CD4-positive, alpha-beta T cell treated with Interleukin-12 subunit alpha and Interleukin-12 subunit beta, for 1 hour (primary cell): ENCODE measurements around the gene ACTG1.

Experiments
- DNase-seq: peaks from one replicate; pipeline ENCODE4 v3.0.0-alpha.2; 2020

The ACTG1 gene

DNA sequence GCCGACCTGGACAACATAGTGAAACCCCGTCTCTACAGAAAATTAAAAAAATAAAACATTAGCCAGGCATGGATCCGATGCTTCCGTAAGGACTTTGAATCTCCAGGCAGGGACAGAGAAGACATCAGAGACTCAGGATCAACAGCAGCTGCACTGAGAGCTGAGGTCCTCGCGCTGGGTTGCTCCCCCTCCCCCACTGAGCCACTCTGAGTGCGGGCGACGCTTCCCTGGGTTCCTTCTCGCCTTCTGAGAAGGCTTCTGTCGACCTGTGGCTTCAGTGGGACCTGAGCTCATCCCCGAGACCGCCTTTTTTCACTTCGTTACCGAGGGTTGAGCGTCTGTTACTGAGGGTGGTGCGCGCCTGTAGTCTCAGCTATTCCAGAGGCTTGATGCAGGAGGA lies 20.4 kb downstream of the ACTG1 start:
- no peak for DNase-seq

DNA sequence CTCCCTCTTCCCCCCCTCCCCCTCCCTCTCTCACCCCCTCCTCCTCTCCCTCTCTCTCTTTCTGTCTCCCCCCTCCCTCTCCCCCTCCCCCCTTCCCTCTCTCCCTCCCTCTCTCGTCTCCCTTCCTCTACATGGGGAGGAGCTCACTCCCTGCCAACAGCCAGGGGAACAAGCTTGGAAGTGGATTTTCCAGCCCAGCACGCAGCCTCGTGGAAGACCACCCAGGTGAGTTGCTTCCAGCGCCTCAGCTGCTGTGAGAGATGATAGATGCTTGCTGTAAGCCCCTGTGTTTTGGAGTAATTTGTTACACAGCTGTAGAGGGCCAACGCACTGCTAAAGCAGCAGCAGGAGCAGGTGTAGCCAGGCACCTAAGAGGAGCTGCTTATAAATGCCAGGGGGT lies 20.8 kb downstream of the ACTG1 start:
- DNase-seq: no peak

DNA sequence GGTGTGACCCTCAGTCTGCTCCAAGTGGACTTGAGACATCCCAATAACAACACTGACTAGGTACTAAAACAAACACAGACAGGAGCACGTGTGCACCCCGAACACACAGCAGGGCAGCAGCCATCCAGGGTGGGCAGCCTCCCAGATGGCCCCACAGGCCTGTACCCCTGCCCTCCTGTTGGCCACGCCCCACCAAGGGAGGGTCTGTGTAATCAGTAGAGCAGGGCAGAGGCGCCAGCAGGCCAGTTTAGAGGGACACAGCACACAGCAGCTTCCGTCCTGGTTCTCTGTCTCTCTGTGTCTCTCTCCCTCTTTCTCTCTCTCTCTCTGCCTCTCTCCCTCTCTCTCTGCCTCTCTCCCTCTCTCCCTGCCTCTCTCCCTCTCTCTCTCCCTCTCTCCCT lies 21.4 kb downstream of the ACTG1 start:
- DNase-seq: no peak

DNA sequence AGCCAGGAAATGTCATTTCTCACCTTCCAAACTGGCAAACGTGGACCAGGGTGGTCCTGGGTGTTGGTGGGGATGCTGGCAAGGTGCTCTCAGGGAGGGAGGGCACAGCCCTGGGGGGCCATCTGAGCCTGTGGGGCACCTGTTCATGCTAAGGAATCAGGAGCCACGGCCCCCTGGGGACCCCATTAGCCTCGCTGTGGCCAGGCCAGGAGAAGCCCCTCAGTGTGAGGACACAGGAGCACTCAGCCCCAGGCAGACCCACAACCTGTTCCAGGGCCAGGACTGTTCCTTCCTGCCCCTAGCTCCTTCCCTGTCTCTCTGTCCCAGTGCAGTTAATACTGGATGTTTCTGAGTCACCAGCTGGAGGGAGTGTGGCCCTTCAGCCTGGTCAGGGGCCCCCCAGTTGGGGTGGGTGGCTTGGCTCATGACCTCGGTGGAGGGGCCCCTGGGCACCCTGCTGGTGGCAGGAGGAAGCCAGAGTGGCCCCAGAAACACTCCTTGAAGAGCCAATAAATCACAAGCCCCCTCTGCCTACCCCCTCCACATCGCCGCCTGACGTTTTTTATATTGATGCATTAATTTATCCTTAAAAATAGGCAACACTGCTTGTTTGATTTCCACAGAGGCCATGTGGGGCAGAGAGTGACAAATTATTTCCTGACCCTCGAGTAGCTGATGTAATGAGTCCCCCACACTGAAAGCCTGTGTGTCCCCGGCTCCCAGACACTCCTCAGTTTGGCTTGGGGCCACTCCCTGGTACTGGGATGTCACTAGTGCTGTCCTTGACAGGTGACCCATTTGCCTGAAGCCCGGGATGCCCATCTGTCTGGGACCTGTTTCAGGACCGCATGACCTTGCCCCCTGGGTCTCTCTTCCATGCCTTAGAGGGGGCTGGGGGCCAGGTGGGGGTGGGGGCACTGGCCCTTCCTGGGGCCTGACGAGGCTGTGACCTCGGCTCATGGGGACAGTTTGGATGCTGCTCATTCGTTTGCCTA lies 22.3 kb downstream of the ACTG1 start:
- no peak for DNase-seq

DNA sequence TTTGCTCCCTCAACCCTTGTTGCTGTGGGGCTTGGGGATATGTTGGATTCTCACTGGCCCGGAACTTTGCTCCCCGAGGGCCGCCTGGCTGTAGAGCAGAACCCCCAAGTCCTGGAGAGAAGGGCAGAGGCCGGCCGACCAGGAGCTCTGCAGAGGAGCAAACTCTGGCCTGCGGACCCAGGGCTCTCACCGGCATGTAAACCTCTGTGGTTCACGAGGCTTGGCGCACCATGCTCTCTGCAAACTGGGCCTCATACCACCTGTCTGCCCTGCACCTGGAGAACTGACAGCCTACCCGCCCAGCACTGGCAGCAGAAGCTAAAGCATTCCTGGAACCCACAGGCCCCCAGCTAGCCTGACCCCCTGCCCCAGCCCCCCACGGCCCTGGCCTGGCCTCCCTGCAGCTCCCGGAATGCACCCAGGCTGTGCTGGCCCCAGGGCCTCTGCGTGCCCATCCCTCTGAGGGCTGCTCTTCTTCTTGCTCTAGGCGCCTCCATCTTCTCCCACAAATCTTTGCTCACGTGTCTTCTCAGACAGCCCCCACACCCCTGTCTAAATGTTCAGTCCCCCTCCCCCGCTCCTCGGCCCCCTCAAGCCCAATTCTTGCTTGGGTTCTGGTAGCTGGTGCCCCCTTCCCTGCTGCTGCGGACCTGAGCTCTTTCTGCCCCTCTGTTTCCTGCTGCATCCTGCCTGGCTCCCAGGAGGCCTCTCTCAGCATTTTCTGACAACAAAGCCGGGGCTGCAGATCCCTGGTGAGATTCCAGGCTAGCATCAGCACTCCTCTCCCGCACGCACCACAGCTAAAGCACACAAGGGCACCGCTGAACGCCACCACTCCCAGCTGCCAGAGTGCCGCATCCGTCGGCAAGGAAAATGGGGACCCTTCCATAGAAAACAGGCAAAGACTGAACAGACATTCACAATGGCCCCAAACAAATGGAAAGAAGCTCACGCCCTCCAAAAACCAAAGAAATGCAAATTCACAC lies 23.3 kb downstream of the ACTG1 start:
- DNase-seq: no peak

- DNase-seq: no peak
Observed at GRCh38 chr17:81488276-81488860, 24.2 kb downstream of the ACTG1 start.

GRCh38 chr17:81487487-81488275 lies 24.9 kb downstream of the ACTG1 start:
- DNase-seq: peak; percentile 82

GRCh38 chr17:81487089-81487486 lies 25.5 kb downstream of the ACTG1 start:
- DNase-seq: no peak

DNA sequence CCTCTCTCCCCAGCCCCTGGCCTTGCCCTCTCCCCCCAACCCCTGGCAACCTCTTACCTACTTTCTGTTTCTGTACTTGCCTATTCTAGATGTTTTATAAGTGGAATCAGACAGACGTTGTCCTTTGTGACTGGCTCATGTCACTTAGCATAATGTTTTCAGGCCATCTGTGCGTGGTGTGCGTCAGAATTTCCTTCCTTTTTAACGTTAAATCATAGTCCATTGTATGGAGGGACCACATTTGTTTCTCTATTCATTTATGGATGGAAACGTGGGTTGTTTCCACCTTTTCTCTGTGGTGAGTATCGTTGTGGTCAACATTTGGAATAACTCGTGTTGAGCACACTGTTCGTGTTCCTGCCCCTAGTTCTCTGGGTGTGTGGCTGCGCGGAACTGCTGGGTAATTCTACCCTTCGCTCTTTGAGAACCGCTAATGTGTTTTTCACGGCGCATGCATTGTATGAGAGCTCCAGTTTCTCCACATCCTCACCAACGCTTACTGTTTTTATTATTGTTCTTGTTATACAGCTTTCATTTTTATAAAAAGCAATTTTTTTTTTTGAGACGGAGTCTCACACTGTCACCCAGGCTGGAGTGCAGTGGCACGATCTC lies 26.3 kb downstream of the ACTG1 start:
- DNase-seq: no peak

GRCh38 chr17:81484195-81484979 lies 28.2 kb downstream of the ACTG1 start:
- peak; percentile 90 for DNase-seq

DNA sequence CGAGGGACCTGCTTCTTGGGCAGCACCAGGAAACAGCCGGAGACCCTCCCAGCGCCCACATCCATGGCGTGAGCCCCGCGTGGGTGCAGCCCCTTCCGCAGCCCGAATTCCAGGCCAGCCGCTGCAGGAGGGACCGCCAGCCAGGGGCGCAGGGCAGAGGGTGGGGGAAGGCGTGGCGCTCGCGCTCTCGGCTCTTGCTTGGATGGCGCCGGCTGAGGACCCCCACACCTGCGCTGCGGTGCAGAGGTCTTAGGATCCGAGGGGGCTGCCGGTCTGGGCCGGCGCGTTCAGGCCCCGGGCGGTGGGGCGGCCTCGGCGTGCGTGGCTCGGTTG lies 28.8 kb downstream of the ACTG1 start:
- DNase-seq: no peak

GRCh38 chr17:81483085-81483861 lies 29.3 kb downstream of the ACTG1 start:
- DNase-seq: no peak

DNA sequence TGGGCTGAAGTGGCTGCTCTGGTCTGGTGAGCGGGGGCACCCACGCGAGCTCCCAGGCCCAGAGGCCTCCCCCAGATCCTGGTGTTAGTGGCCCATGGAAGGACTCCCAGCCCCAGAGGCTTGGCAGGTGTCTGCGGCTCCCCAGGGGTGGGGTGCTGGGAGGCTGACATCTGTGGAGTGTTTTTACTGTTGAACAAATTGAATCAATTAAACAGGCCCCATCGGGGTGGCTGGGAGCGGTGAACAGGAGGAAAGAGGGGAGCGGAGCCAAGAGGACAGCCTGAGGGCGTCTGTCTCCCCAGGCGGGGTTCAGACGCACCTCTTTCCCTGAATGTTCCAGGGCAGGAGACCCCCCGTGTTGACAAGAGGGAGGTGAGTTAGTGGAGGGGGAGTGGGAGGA lies 29.9 kb downstream of the ACTG1 start:
- no peak for DNase-seq

GRCh38 chr17:81481815-81482505 lies 30.6 kb downstream of the ACTG1 start:
- DNase-seq: no peak

DNA sequence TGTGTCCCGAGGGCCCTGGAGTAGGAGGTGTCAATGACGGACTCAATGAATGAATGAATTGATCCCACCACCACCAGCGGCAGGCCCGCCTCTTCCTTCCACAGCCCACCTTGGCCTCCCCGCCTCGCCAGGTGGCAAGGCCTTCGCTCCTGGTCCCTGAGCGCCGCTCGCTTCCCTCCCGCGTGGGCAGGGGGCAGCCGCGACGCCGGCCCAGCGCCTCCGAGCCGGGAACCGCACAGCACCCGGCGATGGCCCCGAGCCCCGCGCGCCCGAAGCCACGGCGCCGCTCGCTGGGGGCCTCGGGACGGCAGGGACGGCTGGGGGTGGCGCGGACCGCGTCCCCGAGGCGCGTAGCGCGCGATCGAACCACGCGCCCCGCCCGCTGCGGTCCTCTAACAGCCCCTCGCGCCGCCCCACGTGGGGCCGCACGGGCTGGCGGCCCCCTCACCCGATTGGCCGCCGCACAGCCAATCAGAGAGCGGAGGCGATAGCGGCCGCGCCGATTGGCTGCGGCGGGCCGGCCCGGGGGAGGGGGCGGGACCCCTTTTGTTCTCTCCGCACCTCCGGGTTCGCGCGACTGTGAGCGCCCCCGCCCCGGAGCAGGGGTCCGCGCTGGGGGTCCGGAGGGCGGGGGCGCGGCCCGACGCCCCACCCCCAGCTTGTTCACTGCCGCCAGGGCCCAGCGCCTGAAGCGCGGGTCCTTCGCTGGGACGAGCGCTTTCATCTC lies 31.4 kb downstream of the ACTG1 start:
- peak; percentile 74 for DNase-seq

DNA sequence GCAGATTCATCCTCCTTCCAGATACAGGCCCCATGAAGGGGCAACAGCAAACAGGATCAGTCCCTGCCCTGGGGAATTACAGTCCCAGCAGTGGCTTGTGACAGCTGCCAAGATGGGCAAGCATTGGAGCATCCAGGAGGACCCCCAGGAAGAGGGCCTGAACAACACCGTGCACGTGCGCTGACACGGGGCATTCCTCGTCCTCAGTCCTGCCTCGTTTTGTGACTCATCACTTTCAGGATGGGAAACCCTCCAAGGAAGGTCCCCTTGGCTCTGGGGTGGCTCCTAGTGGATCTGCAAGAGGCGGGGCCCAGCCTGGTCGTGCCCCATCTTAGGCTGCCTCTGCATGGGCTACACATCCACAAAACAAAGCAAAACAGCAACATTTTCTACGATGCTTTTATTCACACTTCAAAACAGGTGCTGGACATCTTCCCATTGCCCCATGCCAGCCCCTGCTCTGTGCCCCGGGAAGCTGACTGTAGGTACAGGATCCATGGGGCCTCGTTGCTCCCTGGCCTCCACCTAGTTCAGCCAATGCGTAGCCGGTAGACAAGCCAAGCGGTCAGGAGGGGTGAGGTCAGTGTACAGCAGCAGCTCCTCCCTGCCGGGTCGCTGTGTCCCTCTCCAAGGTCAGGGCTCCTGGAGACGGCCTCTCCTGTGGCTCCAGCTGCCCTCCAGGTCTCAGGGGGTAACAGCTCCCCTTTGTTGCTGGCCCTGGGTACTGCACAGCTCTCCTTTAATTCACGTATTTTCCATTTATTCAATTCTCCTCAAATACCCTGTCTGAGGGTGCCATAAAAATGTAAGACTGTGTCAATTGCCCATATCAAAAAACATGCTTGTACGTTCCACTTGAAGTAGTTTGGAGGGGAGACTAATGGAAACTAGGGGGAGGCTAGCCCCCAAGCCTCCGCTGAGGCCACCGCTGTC lies 32.2 kb downstream of the ACTG1 start:
- DNase-seq: no peak

DNA sequence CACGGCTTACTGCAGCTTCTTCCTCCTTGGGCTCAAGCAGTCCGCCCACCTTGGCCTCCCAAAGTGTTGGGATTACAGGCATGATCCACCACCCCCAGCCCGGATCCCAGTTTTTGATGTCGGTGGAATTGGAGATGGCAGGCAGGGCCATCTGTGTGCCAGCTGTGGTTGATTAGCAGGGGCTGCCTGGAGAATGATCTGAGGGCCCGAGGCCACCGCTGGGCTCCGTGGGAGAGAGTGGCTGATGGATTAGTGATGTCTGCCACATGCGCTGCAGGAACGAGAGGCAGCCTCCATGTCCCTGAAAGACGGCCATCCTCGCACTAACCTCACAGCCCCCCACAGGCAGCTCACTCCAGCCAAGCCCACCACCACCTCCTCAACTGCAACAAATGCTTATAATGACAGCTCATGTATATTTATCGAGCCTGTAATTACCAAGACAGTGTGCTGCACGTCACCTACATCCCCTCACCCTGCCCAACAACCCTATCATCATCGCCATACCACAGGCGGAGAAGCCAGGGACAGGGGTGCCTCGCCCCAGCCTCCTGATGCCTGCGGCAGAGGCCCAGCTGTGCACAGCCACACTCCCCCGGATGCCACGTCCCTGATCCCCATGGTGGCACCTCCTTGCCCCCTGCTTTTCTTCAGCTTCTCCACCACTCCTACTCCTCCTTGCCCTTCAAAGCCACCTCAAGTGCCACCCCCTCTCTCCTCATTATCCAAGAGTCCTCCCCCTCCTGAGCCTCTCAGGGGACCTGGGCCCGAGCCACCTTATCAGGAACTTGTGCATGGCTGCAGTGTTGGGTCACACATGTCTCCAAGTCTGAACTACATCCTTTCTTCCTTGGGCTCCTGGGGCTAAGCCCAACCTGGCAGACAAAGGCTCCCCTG lies 33.2 kb downstream of the ACTG1 start:
- no peak for DNase-seq
